Panc1 (cell line): ENCODE results near the gene MYO1A. TPM values are rescaled to one million over a fixed set of nuclear protein-coding genes. Genes with fewer than 3 reads are reported as not detected.

Source experiments
- ATAC-seq: fragments of 200-7000 bp; cut with Tn5 transposase; 2 replicates; pipeline ENCODE4 v1.9.1; 2020; ENCODE audit warnings: mild to moderate bottlenecking, moderate library complexity
- BruUV-seq: library from RNA; stranded (reverse); fragments of 400-500 nt; replicated peaks from 2 replicates; lab custom pipeline; 2021; lab: Mats Ljungman, UMichigan
- CTCF ChIA-PET: fragments of 300-600 bp; sonication (Branson Sonifier 250); formaldehyde crosslinking; loops from one replicate; lab custom pipeline; 2022; ENCODE audit warnings: antibody characterized with exemption; lab: Charles Lee
- POLR2A ChIA-PET: fragments of 300-600 bp; sonication (Branson Sonifier 250); formaldehyde crosslinking; loops from one replicate; lab custom pipeline; 2022; ENCODE audit warnings: antibody characterized with exemption; lab: Charles Lee
- DNase-seq: peaks from one replicate; pipeline ENCODE4 v3.0.0-alpha.2; 2010; ENCODE audit warnings: low read depth, low spot score
- H3K27ac ChIP-seq: 2 replicates; pipeline ENCODE4 v1.5.1; 2011; ENCODE audit warnings: mild to moderate bottlenecking, low read length, inconsistent platforms
- H3K27me3 ChIP-seq: fragments of 200-500 bp; sonication (Bioruptor generic); 2 replicates; pipeline ENCODE4 v1.6.0; 2014; ENCODE audit warnings: low read length, inconsistent platforms; ENCODE audit not compliant: control insufficient read depth, insufficient read depth
- H3K36me3 ChIP-seq: fragments of 200-500 bp; sonication (Bioruptor generic); 2 replicates; pipeline ENCODE4 v1.5.1; 2014; ENCODE audit warnings: inconsistent platforms, mild to moderate bottlenecking, low read length, moderate library complexity; ENCODE audit not compliant: control insufficient read depth, insufficient read depth
- H3K4me1 ChIP-seq: 2 replicates; pipeline ENCODE4 v1.5.1; 2011; ENCODE audit warnings: inconsistent platforms, mild to moderate bottlenecking, low read length, moderate library complexity; ENCODE audit not compliant: control insufficient read depth, insufficient read depth
- H3K4me3 ChIP-seq, 2 experiments: 2 replicates each; pipeline ENCODE4 v1.5.1; 2011 to 2012; ENCODE audit warnings: low read depth in 2 of 2, low read length in 2 of 2, mild to moderate bottlenecking in 2 of 2, inconsistent platforms in 1 of 2, moderate library complexity in 1 of 2
- H3K9me3 ChIP-seq: fragments of 200-500 bp; sonication (Bioruptor generic); 2 replicates; pipeline ENCODE4 v1.5.1; 2014; ENCODE audit warnings: low read depth, mild to moderate bottlenecking, inconsistent platforms, low read length, moderate library complexity; ENCODE audit not compliant: control insufficient read depth, insufficient read depth
- POLR2AphosphoS5 ChIP-seq: IDR thresholded peaks from 2 replicates; pipeline ENCODE4 v1.6.1; 2012; ENCODE audit warnings: mild to moderate bottlenecking, low read depth, low read length, moderate library complexity
- SIN3A ChIP-seq: IDR thresholded peaks from 2 replicates; pipeline ENCODE4 v1.6.1; 2012; ENCODE audit warnings: low read depth, mild to moderate bottlenecking, low read length, moderate library complexity, borderline replicate concordance; ENCODE audit not compliant: insufficient read depth
- TCF7L2 ChIP-seq: IDR thresholded peaks from 2 replicates; pipeline ENCODE4 v1.6.1; 2011; ENCODE audit warnings: mild to moderate bottlenecking, low read depth, low read length, inconsistent platforms
- in situ Hi-C: cut with HindIII; loops from 2 replicates; pipeline ENCODE4 v1.10.0; 2016; ENCODE audit warnings: low sequenced_read_pairs, low pct_unique_long_range_greater_than_20kb
- intact Hi-C: fragments of 100-400 bp; cut with micrococcal nuclease; formaldehyde crosslinking; loops from one replicate; pipeline ENCODE4 v1.10.0; 2022; ENCODE audit not compliant: unreplicated experiment
- total RNA-seq: library from RNA; stranded (reverse); gene quantifications from one replicate; pipeline ENCODE4 v1.2.1, GENCODE V29; 2021; ENCODE audit not compliant: unreplicated experiment
- TF ChIP-seq, protein P1 (sequence below): fragments of 450-650 bp; IDR thresholded peaks from 2 replicates; pipeline ENCODE4 v1.5.1; 2017; ENCODE audit warnings: mild to moderate bottlenecking
- TF ChIP-seq, protein P2 (sequence below), 2 experiments: IDR thresholded peaks; 2 replicates each; pipeline ENCODE4 v1.6.1; 2011 to 2012; ENCODE audit warnings: low read depth in 2 of 2, control low read depth in 1 of 2, low read length in 1 of 2, mild to moderate bottlenecking in 1 of 2, moderate library complexity in 1 of 2; ENCODE audit not compliant: insufficient read depth in 1 of 2

MYO1A gene
- total RNA-seq, 1 experiment from 2014 or later = not detected

DNA sequence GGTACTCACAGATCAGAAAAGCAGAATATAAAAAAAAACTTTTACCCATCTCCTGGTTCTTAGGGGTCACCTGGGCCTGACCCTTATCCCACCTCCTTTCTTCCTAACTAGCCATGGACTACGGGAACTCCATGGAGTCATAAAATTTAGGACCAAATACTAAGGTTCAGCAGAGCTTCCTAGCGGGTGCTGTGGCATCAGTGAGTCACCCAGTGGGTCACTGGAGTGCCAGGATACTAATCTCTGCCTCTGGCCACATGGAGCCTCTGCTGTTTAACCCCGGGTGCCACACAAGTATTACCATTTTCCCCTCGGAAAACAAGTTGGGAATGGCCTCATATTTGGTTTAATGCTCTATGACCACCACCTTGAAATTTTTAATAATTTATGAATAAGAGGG lies 50.5 kb downstream of the MYO1A start:
- peaks cover 3% of the 10 kb centered on the region; the same call in 1 of the 2 replicates for H3K36me3 ChIP-seq
- POLR2A ChIA-PET = no interaction called here
- DNase-seq (no peak), ATAC-seq (no peak)
- no peak overlapping the region for H3K27ac ChIP-seq
- no peaks in the 10 kb centered on the region for H3K4me1 ChIP-seq
- CTCF ChIA-PET = interaction anchor here (0.6 kb wide), 1 partner anchor 113 kb away, joined by 3 read pairs; no protein-coding TSS in a partner anchor
- H3K27me3 ChIP-seq = no peaks in the 10 kb centered on the region
- intact Hi-C loops = no loop called here
- TF ChIP-seq TCF7L2 (no peak), POLR2AphosphoS5 (no peak), SIN3A (no peak)
- TF ChIP-seq, protein P1, sequence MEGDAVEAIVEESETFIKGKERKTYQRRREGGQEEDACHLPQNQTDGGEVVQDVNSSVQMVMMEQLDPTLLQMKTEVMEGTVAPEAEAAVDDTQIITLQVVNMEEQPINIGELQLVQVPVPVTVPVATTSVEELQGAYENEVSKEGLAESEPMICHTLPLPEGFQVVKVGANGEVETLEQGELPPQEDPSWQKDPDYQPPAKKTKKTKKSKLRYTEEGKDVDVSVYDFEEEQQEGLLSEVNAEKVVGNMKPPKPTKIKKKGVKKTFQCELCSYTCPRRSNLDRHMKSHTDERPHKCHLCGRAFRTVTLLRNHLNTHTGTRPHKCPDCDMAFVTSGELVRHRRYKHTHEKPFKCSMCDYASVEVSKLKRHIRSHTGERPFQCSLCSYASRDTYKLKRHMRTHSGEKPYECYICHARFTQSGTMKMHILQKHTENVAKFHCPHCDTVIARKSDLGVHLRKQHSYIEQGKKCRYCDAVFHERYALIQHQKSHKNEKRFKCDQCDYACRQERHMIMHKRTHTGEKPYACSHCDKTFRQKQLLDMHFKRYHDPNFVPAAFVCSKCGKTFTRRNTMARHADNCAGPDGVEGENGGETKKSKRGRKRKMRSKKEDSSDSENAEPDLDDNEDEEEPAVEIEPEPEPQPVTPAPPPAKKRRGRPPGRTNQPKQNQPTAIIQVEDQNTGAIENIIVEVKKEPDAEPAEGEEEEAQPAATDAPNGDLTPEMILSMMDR = no peak
- TF ChIP-seq, protein P2, sequence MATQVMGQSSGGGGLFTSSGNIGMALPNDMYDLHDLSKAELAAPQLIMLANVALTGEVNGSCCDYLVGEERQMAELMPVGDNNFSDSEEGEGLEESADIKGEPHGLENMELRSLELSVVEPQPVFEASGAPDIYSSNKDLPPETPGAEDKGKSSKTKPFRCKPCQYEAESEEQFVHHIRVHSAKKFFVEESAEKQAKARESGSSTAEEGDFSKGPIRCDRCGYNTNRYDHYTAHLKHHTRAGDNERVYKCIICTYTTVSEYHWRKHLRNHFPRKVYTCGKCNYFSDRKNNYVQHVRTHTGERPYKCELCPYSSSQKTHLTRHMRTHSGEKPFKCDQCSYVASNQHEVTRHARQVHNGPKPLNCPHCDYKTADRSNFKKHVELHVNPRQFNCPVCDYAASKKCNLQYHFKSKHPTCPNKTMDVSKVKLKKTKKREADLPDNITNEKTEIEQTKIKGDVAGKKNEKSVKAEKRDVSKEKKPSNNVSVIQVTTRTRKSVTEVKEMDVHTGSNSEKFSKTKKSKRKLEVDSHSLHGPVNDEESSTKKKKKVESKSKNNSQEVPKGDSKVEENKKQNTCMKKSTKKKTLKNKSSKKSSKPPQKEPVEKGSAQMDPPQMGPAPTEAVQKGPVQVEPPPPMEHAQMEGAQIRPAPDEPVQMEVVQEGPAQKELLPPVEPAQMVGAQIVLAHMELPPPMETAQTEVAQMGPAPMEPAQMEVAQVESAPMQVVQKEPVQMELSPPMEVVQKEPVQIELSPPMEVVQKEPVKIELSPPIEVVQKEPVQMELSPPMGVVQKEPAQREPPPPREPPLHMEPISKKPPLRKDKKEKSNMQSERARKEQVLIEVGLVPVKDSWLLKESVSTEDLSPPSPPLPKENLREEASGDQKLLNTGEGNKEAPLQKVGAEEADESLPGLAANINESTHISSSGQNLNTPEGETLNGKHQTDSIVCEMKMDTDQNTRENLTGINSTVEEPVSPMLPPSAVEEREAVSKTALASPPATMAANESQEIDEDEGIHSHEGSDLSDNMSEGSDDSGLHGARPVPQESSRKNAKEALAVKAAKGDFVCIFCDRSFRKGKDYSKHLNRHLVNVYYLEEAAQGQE (IDR thresholded peaks at IDR 0.05; ENCODE audit: insufficient read depth in 1 of 2, low read depth in 2 of 2, low read length in 1 of 2) = no peak
- no peaks in the 10 kb centered on the region for H3K9me3 ChIP-seq
- no peak overlapping the region for H3K4me3 ChIP-seq
- no TSS peak for BruUV-seq
- in situ Hi-C loops = no loop called here

DNA sequence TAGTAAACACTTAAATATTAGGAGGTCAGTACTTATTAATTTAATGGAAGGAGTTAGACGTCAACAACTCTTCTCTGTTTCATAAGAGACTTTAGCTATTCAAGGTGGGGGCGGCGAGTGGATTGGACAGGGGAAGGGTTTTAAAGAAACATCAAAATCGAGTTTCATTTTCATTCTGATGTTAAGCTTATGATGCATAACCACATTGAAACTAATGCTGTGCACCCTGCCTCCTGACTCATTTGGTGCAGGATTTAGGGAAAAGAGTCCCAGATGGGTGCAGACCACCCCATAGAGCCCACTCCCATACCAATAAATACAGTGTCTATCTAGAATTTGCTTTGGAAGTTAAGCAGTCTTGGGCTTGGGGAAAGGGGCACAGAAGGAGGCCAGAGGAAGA lies 50.9 kb downstream of the MYO1A start:
- in situ Hi-C loops (no loop called here), intact Hi-C loops (no loop called here)
- no peak for DNase-seq
- CTCF ChIA-PET = interaction anchor here (0.5 kb wide), 1 partner anchor 49 kb away, joined by 3 read pairs; no protein-coding TSS in a partner anchor
- Histone ChIP-seq H3K9me3 (no peaks in the 10 kb centered on the region), H3K27me3 (no peaks in the 10 kb centered on the region), H3K4me1 (no peaks in the 10 kb centered on the region), H3K36me3 (peaks cover 3% of the 10 kb centered on the region; the same call in 1 of the 2 replicates), H3K27ac (no peak overlapping the region), H3K4me3 (no peak overlapping the region)
- TF ChIP-seq, protein P1 = no peak
- no peak for TF ChIP-seq TCF7L2
- no peak for TF ChIP-seq SIN3A
- TF ChIP-seq, protein P2 (IDR thresholded peaks at IDR 0.05; ENCODE audit: insufficient read depth in 1 of 2, low read depth in 2 of 2, low read length in 1 of 2) = no peak
- TF ChIP-seq POLR2AphosphoS5 = no peak
- no peak for ATAC-seq
- POLR2A ChIA-PET = no interaction called here
- no TSS peak for BruUV-seq
